GM19023 (cell line): ENCODE data around the gene MYLK.
A peak's percentile ranks its signal among the peaks of the same experiment; 100 is the strongest.
"Not testable (repeated sequence)": the region's sequence is repeated elsewhere in the genome, so short reads cannot be mapped to it uniquely, and the experiment has no call there.

Source experiments
- ATAC-seq: cut with Tn5 transposase; IDR thresholded peaks from one replicate; pipeline ENCODE4 v1.9.1; 2021; ENCODE audit warnings: mild to moderate bottlenecking, moderate library complexity; ENCODE audit not compliant: unreplicated experiment

The MYLK gene

DNA sequence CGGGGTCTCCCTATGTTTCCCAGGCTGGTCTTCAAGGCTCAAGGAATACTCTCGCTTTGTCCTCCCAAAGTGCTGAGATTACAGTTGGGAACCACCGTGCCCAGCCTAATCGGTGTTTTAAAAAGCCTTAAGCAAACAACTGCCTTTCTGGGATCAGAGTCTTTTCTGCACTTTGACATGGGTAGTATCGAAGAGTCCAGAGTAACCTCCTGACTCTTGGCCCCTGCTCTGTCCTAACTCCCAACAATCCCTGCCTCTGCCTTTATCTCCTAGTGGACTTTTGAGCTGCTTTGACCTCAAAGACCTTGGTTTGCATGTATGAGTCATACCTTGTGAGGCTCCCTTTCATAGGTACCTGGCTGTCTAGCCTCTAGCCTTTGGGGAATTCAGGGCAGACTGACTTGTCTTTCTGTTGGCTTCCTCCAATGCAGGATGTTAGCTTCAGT lies 278.3 kb downstream of the MYLK start:
- ATAC-seq, result peak; percentile 72

- not testable (repeated sequence) for ATAC-seq
These were observed 281.0 kb downstream of the MYLK start for GRCh38 chr3:123603153-123603552.

DNA sequence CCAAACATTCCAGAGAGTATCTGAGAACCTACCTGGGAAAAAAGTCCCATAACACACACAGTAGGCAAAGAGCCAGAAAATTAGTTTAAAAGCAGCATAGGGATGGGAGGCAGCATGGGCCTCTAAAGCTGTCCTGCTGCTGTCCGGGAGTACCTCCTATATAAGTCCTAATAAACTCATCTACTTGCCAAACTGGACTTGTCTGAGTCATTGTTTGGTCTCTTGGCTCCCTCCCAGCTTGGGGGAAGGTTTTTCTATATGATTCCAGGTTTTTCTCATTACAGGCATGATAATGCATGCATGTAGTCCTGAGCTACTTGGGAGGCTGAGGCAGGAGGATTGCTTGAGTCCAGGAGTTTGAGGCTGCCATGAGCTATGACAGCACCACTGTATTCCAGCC lies 281.8 kb downstream of the MYLK start:
- no peak for ATAC-seq

DNA sequence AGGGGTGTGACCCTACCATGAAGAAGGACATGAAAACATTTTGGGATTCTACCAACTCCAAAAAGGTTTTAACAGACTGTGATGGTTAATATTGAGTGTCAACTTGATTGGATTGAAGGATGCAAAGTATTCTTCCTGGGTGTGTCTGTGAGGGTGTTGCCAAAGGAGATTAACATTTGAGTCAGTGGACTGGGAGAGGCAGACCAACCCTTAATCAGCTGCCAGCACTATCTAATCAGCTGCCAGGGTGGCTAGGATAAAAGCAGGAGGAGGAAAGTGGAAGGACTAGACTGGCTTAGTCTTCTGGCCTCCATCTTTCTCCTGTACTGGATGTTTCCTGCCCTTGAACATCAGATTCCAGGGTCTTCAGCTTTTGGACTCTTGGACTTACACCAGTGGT lies 283.3 kb downstream of the MYLK start:
- not testable (repeated sequence) for ATAC-seq

DNA sequence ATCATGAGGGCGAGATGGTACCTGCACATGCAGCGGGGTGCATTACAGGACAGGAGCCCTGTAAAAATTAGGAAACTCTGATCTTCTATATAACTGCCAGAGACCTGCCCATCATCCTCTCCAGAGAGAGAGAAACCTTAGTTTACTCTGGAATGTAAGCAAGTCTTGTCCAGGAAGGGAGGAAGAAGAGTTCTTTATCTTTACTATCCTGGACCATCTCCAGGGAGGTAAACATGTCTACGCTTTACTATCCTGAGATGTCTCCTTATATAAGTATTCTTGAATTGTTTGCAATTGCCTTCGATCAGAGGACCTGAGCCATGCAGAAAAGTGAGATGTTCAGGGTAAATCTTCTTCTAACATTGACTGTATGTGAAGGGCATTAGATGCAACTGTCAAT lies 286.6 kb downstream of the MYLK start:
- no peak for ATAC-seq

GRCh38 chr3:123595396-123596180 lies 288.5 kb downstream of the MYLK start:
- ATAC-seq, result no peak

DNA sequence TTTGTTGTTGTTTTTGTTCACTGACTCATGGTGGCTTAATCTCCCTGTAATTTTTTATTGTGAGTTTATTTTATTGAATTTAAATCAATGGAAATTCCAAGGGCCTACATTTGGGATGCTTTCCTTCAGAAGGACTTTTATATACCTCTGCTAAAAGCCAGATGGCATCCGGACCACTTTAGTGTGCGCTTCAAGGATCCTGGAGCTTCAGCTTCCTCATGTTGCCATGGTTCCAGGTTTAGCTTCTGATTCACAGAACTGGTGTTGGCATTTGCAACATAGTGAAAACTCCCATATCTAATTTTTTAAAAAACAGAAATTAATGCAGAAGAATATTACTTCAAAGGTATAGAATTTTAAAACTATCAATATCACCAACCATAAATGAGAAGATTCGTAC lies 290.8 kb downstream of the MYLK start:
- no peak for ATAC-seq

DNA sequence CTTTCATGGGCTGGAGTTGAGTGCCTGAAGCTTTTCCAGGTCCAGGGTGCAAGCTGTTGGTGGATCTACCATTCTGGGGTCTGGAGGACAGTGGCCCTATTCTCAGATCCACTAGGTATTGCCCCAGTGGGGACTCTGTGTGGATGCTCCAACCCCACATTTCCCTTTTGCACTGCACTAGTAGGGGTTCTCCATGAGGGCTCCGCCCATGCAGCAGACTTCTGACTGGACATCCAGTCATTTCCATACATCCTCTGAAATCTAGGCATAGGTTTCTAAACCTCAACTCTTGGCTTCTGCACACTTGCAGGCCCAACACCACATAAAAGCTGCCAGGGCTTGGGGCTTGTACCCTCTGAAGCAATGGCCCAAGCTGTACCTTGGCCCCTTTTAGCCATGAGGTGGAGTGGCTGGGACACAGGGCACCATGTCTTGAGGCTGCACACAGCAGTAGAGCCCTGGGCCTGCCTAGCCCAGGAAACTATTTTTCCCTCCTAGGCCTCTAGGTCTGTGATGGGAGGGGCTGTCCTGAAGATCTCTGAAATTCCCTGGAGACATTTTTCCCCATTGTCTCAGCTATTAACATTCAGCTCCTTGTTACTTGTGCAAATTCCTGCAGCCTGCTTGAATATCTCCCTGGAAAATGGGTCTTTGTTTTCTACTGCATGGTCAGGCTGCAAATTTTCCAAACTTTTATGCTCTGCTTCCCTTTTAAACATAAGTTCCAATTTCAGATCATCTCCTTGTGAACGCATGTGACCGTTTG lies 293.3 kb downstream of the MYLK start:
- no peak for ATAC-seq

DNA sequence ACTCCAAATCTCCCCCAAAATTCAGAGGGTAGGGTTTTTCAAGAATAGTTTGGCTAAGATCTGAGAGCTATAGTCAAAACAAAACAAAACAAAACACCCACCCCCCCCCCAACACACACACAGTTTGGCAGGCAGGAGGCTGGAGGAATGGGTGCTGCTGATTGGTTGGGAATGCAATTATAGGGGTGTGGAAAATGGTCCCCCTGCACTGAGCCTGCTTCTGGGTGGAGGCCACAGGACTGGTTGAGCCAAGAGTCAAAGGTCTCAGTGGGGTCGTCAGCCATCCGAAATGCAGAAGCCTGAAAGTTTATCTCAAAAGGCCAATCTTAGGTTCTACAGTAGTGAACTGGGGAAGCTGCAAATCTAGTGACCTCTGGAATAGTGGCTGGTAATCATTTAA lies 296.7 kb downstream of the MYLK start:
- ATAC-seq, result no peak

GRCh38 chr3:123586968-123587367 lies 297.2 kb downstream of the MYLK start:
- ATAC-seq, result no peak

DNA sequence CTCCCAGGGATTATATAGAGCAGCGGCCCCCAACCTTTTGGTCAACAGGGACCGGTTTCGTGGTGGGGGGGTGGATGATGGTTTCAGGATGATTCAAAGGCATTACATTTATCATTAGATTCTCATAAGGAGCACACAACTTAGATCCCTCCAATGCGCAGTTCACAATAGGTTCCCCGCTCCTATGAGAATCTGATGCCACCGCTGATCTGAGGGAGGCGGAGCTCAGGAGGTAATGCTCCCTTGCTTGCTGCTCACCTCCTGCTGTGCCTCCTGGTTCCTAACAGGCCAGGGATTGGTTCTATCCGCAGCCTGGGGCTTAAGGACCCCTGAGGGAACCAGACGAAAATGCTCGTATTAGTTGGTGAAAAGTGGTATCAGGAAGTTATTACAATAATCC lies 298.0 kb downstream of the MYLK start:
- no peak for ATAC-seq

- peak; percentile 91 for ATAC-seq
These were observed 298.9 kb downstream of the MYLK start, which contains the start of gene HACD2 for GRCh38 chr3:123584988-123585937. Gene HACD2 (minus strand): TSS chr3:123585053. CDS start chr3:123585027, 26 bp downstream.

DNA sequence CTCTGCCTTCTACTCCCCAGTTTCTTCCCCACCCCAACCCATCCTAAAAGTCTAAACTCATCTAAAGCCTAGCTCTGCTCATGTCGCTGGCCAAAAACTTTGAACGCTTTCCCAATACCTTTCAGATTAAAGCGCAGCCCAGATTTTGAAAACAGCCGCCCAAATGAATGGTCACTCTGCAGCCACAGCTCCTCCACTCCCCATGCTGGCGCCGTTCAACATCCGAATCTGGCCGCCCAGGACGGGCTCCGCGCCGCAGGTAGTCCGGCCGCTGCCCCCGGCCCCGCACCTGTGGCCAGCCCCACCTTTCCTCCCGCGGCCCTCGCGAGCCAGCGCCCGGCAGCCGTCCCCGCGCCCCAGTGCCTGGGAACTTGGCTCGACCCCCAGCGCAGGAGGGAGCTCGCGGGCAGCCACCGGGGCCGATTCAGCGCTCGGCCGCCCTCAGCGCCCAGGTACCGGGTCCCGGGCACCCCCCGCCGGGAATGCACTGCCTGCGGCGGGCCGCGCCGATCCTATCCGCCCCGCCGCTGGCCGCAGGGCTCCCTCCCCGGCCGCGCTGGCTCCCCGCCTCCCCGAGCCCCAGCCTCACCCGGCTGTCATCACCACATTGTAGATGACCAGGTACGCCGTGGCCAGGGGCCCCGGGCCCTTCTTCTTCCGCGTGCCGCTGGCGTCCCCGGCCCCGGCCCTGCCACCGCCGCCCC lies 299.7 kb downstream of the MYLK start:
- peak; percentile 29 for ATAC-seq

- ATAC-seq, result no peak
These were observed 300.6 kb downstream of the MYLK start for GRCh38 chr3:123583561-123583960.

DNA sequence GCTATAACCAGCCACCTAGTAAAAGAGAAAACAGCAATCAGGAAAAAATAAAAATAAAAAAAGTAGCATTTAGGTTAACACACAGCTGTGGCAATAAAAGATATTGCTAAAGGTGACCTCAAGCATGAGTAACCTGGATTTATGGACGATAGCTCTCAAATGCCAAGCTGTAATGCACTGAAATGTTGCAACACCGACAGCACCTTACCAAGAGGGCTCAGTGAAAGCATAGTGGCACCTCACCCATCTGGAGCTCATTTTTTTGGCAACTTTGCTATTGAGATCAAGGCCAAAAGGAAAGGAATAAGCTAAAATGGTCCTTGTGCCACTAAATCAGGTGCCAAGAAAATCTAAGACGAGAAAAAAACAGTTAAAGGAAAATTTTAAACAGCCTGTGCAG lies 301.8 kb downstream of the MYLK start:
- ATAC-seq, result no peak

GRCh38 chr3:123576122-123576521 lies 308.0 kb downstream of the MYLK start:
- no peak for ATAC-seq

DNA sequence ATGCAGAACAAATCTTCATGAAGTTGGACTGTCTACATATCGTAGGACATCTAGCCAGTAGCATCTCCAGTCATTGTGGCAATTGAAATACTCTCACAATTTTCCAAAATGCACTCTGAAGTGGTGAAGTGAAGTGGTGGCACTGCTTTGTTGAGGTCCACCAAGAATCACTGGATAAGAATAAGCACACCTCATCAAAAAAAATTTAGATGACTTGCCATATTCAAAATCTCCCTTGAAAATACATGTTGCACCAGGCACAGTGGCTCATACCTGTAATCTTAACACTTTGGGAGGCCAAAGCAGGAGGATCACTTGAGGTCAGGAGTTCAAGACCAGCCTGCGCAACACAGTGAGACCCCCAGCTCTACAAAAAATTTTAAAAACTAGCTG lies 312.2 kb downstream of the MYLK start:
- ATAC-seq, result no peak

- ATAC-seq, result no peak
These were observed 312.7 kb downstream of the MYLK start for GRCh38 chr3:123571264-123571972.

- ATAC-seq, result no peak
These were observed 315.3 kb downstream of the MYLK start for GRCh38 chr3:123568875-123569274.

DNA sequence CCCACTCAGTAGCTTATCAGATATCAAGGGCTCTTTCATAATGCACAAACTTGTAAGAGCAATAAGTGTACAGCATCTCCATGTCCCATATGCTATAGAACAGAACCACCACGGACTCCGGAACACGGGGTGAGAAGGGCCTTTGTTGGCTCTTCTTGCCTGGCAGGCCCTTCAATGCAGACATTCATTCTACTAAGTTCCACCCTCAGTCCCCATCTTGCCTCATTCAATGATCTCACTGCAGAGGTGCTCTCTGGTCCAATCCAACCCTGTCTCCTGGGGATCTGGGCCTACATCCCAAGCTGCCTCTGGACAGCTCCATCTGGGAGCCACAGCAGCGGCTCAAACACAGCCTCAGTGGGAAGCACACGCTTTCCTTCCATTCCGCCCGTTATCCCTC lies 316.1 kb downstream of the MYLK start:
- ATAC-seq, result no peak
